NCI-H460 (cell line): ENCODE data around the gene FUT4. TPM values are rescaled to one million over a fixed set of nuclear protein-coding genes. Genes with fewer than 3 reads are reported as not detected.
"Not testable (repeated sequence)": the region's sequence is repeated elsewhere in the genome, so short reads cannot be mapped to it uniquely, and the experiment has no call there.

ENCODE experiments used
- DNase-seq: peaks from one replicate; pipeline ENCODE4 v3.0.0-alpha.2; 2016; ENCODE audit warnings: low read depth; ENCODE audit errors: extremely low read depth
- polyA plus RNA-seq: library from polyadenylated mRNA; depleted of rRNA; stranded (reverse); fragments of >200 nt; gene quantifications from 2 replicates; pipeline ENCODE4 v1.2.3, GENCODE V29; 2014; cell fraction: nucleus; rRNA removed
- total RNA-seq: library from RNA; depleted of rRNA; stranded (reverse); fragments of >200 nt; shearing (Covaris generic); gene quantifications from 2 replicates; pipeline ENCODE4 v1.2.3, GENCODE V29; 2014; rRNA removed

FUT4 gene
- 3.2 and 3.5 TPM in 2 replicates for total RNA-seq
- 4.1 and 4.4 TPM in 2 replicates for polyA plus RNA-seq

GRCh38 chr11:94543695-94544645 is at the start of gene FUT4:
Gene FUT4, plus strand, starts transcription at chr11:94543921. Its CDS starts 213 bp downstream, at chr11:94544134.
- DNase-seq, result peak; percentile 69

DNA sequence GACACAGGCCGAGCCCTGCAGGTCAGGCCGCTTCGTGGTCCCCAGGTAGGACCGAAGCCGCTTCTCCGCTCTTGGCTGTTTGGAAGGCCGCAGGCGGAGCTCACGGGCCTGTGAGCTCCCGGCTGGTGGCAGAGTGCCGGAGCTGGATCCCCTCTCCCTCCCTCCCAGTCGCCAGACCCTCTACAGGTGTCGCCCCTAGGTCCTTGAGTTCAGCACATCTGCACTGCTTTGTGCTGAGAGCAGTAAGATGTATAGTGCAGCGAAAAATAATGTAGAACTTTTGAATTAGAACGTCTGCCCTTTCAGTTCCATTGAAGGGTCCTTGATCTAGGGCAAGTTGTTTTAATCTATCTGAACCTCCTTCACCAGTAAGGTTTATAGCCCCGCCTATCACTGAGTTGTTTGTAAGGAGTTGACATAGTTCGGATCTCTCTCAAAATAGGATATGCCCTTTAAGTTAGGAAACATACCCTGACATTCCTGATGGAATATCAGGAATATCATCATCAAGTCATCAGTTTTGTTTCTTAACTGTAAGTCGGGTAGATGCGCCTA is 49.5 kb upstream of the FUT4 start:
- no peak for DNase-seq

- DNase-seq, result no peak
Measured at GRCh38 chr11:94500181-94500580, 43.5 kb upstream of the FUT4 start.

GRCh38 chr11:94501522-94501921 is 42.2 kb upstream of the FUT4 start:
- no peak for DNase-seq

DNA sequence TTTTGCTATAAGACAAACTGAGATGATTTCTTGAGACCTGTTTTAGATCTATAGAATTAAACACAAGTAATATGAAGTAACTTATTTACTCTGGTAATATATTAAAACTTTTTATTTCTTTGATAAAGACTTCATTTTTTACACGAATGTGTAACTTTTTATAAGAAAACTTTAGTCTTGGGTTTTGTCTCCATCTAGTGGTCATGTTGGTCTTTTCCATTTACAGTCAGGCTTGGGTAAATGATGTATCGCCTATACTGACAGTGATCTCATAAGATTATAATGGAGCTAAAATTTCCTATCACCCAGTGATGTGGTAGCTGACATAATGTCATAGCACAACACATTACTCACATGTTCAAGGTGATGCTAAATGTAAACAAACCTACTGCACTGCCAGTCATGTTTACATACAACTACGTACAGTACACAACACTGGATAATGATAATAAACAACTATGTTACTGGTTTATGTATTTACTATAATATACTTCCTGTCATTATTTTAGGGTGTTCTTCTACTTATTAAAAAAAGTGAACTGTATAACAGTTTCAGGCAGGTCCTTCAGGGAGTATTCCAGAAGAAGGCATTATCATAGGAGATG is 38.9 kb upstream of the FUT4 start:
- peak; percentile 35 for DNase-seq

GRCh38 chr11:94506513-94506912 is 37.2 kb upstream of the FUT4 start:
- not testable (repeated sequence) for DNase-seq

GRCh38 chr11:94507485-94507884 is 36.2 kb upstream of the FUT4 start:
- DNase-seq, result no peak

DNA sequence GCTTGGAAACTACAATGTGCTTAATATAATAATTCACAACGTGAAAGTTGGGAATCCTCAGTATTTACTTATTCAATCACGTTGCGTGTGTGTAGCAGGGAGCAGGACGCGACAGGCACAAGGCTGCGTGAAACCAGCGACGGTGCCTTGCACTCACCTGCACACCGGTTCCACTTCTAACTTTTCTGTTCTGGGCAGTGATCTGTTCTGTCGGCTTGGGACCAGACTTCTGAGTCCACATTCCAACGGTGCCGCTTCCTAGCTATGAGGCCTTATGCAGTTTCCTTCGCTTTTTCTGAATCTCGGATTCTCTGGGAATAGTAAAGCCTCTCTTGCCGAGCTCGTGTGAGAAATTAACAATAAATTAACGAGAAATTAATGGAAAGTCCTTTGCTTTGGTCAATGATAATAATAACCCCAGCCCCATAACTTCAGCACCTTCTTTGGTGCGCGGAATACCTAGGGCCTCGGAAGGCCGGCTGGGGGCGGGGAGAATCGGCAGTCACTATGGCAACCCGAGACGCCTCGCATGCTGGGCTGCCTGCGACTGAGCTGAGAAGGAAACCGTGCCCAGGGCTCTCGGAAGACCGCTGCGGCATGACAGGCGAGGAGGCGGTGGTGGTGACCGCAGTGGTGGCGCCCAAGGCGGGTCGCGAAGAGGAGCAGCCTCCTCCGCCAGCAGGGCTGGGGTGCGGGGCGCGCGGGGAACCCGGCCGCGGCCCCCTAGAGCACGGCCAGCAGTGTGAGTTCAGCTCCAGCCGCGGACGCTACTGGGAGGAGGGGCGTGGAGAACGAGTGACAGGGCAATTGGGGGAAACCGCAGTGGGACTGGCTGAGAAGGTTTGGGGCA is 31.6 kb upstream of the FUT4 start, which contains the start of gene C11orf97:
C11orf97 (plus strand) TSS at position 530 of the 850 bp plus-strand sequence; CDS start at position 598, 68 bp downstream.
- DNase-seq, result no peak

- no peak for DNase-seq
Measured at GRCh38 chr11:94513091-94513490, 30.6 kb upstream of the FUT4 start.

DNA sequence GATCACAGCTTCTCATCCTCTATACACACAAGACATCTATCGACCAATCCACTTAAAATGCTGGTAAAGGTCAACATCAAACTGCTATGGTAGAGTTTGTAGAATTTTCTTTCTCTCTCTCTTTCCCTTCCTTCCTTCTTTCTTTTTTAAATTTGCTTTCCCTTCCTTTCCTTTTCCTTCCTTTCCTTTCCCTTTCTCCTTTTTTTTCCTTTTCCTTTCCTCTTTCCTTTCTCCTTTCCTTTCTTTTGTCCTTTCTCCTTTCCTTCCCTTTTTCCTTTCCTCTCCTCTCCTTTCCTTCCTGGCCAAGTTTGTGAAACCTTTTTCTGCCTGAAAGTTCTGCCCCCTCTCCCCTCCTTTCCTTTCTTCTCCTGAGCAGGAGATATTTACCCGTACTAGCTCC is 28.3 kb upstream of the FUT4 start:
- DNase-seq, result no peak

DNA sequence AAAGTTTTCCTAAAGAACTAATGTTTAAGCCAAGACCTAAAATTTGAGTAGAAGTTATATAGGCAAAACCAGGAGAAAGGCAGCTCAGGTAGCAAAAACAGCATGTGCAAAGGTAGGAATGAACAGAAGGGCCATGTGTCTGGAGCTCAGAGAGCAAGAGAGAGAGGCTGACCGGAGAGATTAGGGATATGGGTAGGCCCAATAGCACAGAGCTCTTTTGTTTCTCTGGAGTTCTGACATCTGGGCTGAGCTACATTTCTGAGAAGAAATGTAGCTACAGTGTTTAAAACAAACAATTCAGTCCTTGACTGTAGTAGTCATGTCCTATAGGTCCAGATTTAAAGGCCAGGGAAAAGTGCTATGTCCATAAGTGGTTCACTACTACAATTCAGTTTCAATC is 27.0 kb upstream of the FUT4 start:
- DNase-seq, result no peak

DNA sequence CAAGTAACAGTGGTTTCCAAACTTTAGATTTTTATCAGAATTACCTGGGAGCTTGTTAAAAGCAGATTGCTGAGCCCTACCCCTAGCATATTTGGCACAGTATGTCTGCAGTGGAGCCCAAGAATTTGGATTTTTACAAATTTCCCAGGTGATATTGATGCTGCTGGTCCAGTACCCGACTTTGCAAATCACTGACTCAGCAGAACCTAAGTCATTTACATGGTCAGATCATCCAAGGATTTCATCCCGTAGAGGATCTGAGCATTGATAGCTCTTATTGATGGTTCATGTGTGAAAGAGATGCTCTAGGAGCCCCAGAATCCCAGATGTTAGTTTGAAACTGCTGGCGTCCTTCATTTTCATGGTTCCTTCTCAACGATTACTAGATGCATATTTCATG is 25.4 kb upstream of the FUT4 start:
- no peak for DNase-seq

- peak; percentile 17 for DNase-seq
Measured at GRCh38 chr11:94519478-94520084, 24.1 kb upstream of the FUT4 start.

DNA sequence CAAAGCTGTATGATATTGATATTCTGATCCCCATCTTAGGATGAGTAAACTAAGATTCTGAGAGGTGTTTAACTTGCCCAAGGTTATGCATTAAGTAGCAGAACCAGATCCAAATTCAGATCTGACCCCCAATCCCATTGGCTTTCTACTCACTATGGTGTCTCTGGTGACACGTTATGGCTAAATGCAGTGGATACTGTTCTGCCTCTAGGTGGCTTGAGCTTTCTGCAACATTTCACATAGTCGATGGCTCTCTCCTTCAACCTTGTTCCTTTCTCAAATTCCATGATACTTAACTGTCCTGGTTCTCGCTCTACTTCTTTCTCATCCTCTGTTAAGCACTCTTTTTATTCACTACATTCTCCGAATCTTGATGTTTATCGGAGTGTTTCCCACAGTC is 22.0 kb upstream of the FUT4 start:
- no peak for DNase-seq

DNA sequence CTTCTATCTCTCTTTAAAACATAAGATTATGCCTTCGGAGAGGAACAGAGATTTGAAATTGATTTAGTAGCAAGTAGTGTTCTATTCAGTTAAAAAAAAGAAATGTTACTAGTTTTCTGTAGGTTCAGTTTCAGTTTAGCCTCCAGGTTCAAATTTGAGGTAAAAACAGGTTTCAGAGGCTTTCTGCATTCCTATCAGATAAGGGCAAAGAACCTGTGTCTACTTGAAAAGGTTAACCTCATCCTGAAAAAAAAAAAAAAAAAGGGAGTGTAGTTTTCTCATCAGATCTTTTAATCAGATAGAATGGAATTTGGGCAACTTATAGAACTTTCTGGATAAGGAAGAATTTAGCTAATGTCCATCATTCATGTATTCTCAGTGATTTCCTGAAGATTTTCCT is 19.4 kb upstream of the FUT4 start:
- DNase-seq, result no peak

DNA sequence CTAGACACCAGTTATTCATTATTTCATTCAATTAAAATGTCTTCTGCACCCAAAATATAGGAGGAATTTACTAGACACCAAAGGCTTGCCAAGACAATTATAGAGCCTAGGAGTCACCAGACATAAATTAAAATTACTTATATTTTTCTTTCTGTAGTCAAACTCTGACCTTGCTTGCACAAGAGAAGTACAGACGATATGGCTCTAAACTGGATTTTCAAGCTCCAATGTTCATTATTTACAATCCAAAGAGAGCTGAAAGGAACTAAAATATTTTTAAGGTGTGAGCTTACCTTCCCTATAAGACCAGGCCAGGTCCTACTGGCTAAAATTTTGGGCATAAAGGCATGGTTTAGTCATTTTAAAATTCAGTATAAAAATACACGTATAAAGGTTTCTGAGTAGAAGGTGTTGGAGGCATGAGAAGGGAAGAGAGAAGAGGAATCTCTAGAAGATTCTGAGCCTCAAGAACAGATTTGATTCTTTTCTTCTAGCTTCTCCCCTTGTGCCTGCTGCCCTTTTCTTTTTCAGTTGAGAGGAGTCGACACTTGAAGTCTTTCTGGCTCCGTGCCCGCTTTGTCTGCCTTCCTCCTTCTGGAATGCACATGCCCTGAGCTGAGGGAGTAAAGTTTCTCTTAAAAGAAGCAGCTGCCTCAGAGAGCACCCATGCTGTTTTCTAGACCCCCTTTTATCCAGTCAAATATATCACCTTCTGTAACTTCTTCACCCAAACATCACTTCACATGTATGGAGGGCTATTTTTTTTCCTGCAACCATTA is 18.0 kb upstream of the FUT4 start:
- no peak for DNase-seq

- DNase-seq, result no peak
Measured at GRCh38 chr11:94526645-94527438, 16.9 kb upstream of the FUT4 start.

GRCh38 chr11:94528551-94528950 is 15.2 kb upstream of the FUT4 start:
- DNase-seq, result no peak
